ENCODE data around the gene KCNE4. TPM values are rescaled to one million over a fixed set of nuclear protein-coding genes. Genes with fewer than 3 reads are reported as not detected.

Gene KCNE4
- total RNA-seq, 1 experiment from 2014 or later: not detected

- no peak for ATAC-seq
- Histone ChIP-seq H3F3A (ENCODE audit: low read length, unreplicated experiment) (no peaks in the 10 kb centered on the region), H2AFZ (ENCODE audit: low read length) (no peak overlapping the region), H3K9me2 (replicated peaks; ENCODE audit: low read length) (no peaks in the 10 kb centered on the region), H3K4me1 (ENCODE audit: insufficient read depth, low read length) (peaks cover 3% of the 10 kb centered on the region), H4K20me1 (ENCODE audit: low read length) (no peaks in the 10 kb centered on the region), H3K36me3 (ENCODE audit: low read depth, low read length) (no peaks in the 10 kb centered on the region), H3K79me2 (ENCODE audit: low read length) (no peaks in the 10 kb centered on the region), H3K27ac (ENCODE audit: low read length) (no peak overlapping the region), H3K9ac (ENCODE audit: low read length) (no peak overlapping the region), H3K9me3 (ENCODE audit: low read length) (no peaks in the 10 kb centered on the region), H3K4me3 (ENCODE audit: low read length) (no peak overlapping the region), H3K4me2 (ENCODE audit: low read length) (no peak overlapping the region), H3K27me3 (ENCODE audit: low read length) (peaks cover 25% of the 10 kb centered on the region)
- no TSS peak for BruUV-seq (replicated peaks)
- POLR2A ChIA-PET (ENCODE audit: unreplicated experiment): no interaction called here
- DNase-seq: no peak
- intact Hi-C loops (cut with micrococcal nuclease): no loop called here
- CTCF ChIA-PET: no interaction called here
- TF ChIP-seq, protein P1, sequence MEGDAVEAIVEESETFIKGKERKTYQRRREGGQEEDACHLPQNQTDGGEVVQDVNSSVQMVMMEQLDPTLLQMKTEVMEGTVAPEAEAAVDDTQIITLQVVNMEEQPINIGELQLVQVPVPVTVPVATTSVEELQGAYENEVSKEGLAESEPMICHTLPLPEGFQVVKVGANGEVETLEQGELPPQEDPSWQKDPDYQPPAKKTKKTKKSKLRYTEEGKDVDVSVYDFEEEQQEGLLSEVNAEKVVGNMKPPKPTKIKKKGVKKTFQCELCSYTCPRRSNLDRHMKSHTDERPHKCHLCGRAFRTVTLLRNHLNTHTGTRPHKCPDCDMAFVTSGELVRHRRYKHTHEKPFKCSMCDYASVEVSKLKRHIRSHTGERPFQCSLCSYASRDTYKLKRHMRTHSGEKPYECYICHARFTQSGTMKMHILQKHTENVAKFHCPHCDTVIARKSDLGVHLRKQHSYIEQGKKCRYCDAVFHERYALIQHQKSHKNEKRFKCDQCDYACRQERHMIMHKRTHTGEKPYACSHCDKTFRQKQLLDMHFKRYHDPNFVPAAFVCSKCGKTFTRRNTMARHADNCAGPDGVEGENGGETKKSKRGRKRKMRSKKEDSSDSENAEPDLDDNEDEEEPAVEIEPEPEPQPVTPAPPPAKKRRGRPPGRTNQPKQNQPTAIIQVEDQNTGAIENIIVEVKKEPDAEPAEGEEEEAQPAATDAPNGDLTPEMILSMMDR (conservative IDR thresholded peaks at IDR 0.05; ENCODE audit: low read depth, low read length): no peak
- TF ChIP-seq EZH2phosphoT487 (IDR thresholded peaks at IDR 0.05; ENCODE audit: borderline replicate concordance, low read length): no peak
- no peak for TF ChIP-seq EZH2 (IDR thresholded peaks at IDR 0.05; ENCODE audit: low read length, unreplicated experiment)
Measured at GRCh38 chr2:223065107-223065506, 13.1 kb downstream of the KCNE4 start.

GRCh38 chr2:223066721-223067120 is 14.7 kb downstream of the KCNE4 start:
- Histone ChIP-seq H3K4me2 (ENCODE audit: low read length) (no peak overlapping the region), H3K9ac (ENCODE audit: low read length) (no peak overlapping the region), H3K27me3 (ENCODE audit: low read length) (peaks cover 25% of the 10 kb centered on the region), H3F3A (ENCODE audit: low read length, unreplicated experiment) (no peaks in the 10 kb centered on the region), H3K4me3 (ENCODE audit: low read length) (no peak overlapping the region), H3K9me2 (replicated peaks; ENCODE audit: low read length) (no peaks in the 10 kb centered on the region), H3K27ac (ENCODE audit: low read length) (no peak overlapping the region), H3K9me3 (ENCODE audit: low read length) (no peaks in the 10 kb centered on the region), H4K20me1 (ENCODE audit: low read length) (no peaks in the 10 kb centered on the region), H3K4me1 (ENCODE audit: insufficient read depth, low read length) (no peaks in the 10 kb centered on the region), H3K79me2 (ENCODE audit: low read length) (no peaks in the 10 kb centered on the region), H3K36me3 (ENCODE audit: low read depth, low read length) (no peaks in the 10 kb centered on the region), H2AFZ (ENCODE audit: low read length) (no peak overlapping the region)
- no TSS peak for BruUV-seq (replicated peaks)
- ChIA-PET POLR2A (ENCODE audit: unreplicated experiment) (no interaction called here), CTCF (no interaction called here)
- no peak for ATAC-seq
- no peak for DNase-seq
- no peak for TF ChIP-seq EZH2 (IDR thresholded peaks at IDR 0.05; ENCODE audit: low read length, unreplicated experiment)
- TF ChIP-seq, protein P1 (conservative IDR thresholded peaks at IDR 0.05; ENCODE audit: low read depth, low read length): no peak
- no peak for TF ChIP-seq EZH2phosphoT487 (IDR thresholded peaks at IDR 0.05; ENCODE audit: borderline replicate concordance, low read length)
- intact Hi-C loops (cut with micrococcal nuclease): no loop called here

DNA sequence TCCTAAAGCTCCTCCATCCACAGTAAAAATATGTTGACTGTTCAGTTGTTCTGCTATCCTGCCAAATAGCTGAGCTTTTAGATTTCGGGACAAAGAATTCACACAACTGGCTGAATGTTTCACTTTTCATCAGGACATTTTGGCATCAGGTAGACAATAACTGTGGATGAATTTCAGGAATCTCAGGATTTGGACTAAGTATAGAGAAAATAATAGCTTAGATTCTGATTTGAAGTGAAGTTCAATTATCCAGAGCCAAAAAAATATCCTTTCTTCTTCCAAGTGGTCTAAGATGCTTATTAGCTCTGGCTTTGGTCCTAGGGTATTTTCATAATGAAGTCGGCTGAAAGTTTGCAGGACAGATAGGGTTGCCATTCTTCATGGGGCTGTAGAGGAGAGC is 16.1 kb downstream of the KCNE4 start:
- H3K79me2 ChIP-seq (ENCODE audit: low read length): no peaks in the 10 kb centered on the region
- H3K4me3 ChIP-seq (ENCODE audit: low read length): no peak overlapping the region
- H3K4me2 ChIP-seq (ENCODE audit: low read length): no peak overlapping the region
- ChIA-PET CTCF (no interaction called here), POLR2A (ENCODE audit: unreplicated experiment) (no interaction called here)
- H3K27me3 ChIP-seq (ENCODE audit: low read length): peaks cover 25% of the 10 kb centered on the region
- no peaks in the 10 kb centered on the region for H3F3A ChIP-seq (ENCODE audit: low read length, unreplicated experiment)
- BruUV-seq (replicated peaks): no TSS peak
- H3K9me3 ChIP-seq (ENCODE audit: low read length): no peaks in the 10 kb centered on the region
- H4K20me1 ChIP-seq (ENCODE audit: low read length): no peaks in the 10 kb centered on the region
- H3K9me2 ChIP-seq (replicated peaks; ENCODE audit: low read length): no peaks in the 10 kb centered on the region
- H2AFZ ChIP-seq (ENCODE audit: low read length): no peak overlapping the region
- no peak overlapping the region for H3K27ac ChIP-seq (ENCODE audit: low read length)
- H3K36me3 ChIP-seq (ENCODE audit: low read depth, low read length): no peaks in the 10 kb centered on the region
- TF ChIP-seq, protein P1 (conservative IDR thresholded peaks at IDR 0.05; ENCODE audit: low read depth, low read length): no peak
- no peak for TF ChIP-seq EZH2phosphoT487 (IDR thresholded peaks at IDR 0.05; ENCODE audit: borderline replicate concordance, low read length)
- no peaks in the 10 kb centered on the region for H3K4me1 ChIP-seq (ENCODE audit: insufficient read depth, low read length)
- no peak for ATAC-seq
- no peak overlapping the region for H3K9ac ChIP-seq (ENCODE audit: low read length)
- intact Hi-C loops (cut with micrococcal nuclease): no loop called here
- DNase-seq: no peak

All from PC-3 (cell line).